WTC11 (cell line): ENCODE measurements around the gene TRIM23. TPM values are rescaled to one million over a fixed set of nuclear protein-coding genes. Genes with fewer than 3 reads are reported as not detected.

ENCODE experiments used
- ATAC-seq: fragments of 200-7000 bp; cut with Tn5 transposase; 2 replicates; pipeline ENCODE4 v1.10.0; 2021; ENCODE audit warnings: mild to moderate bottlenecking, moderate library complexity
- CTCF ChIA-PET: fragments of 300-600 bp; sonication (Branson Sonifier 250); formaldehyde crosslinking; loops from one replicate; lab custom pipeline; 2021; ENCODE audit warnings: antibody characterized with exemption; lab: Charles Lee
- POLR2A ChIA-PET: fragments of 350-600 bp; sonication (Branson Sonifier 250); formaldehyde crosslinking; loops from one replicate; lab custom pipeline; 2021; ENCODE audit warnings: antibody characterized with exemption; lab: Charles Lee
- DNase-seq: peaks from one replicate; pipeline ENCODE4 v3.0.0; 2021; ENCODE audit warnings: low spot score
- H3K27ac Mint-ChIP-seq: 2 replicates; pipeline ENCODE4 v1.8.0; 2021; ENCODE audit warnings: mixed read lengths
- H3K27me3 Mint-ChIP-seq: 2 replicates; pipeline ENCODE4 v1.8.0; 2021; ENCODE audit warnings: low read depth, mild to moderate bottlenecking, moderate library complexity, mixed read lengths
- H3K36me3 Mint-ChIP-seq: 2 replicates; pipeline ENCODE4 v1.8.0; 2021; ENCODE audit warnings: mixed read lengths
- H3K4me1 Mint-ChIP-seq: 2 replicates; pipeline ENCODE4 v1.8.0; 2022; ENCODE audit warnings: mixed read lengths
- H3K4me3 Mint-ChIP-seq: 2 replicates; pipeline ENCODE4 v1.8.0; 2021; ENCODE audit warnings: mild to moderate bottlenecking, moderate library complexity, mixed read lengths
- H3K9me3 Mint-ChIP-seq: 2 replicates; pipeline ENCODE4 v1.8.0; 2021; ENCODE audit warnings: mixed read lengths
- AFF4 ChIP-seq: sonication (generic); formaldehyde crosslinking; IDR thresholded peaks from 2 replicates; pipeline ENCODE4 v1.8.1; 2023; ENCODE audit warnings: mild to moderate bottlenecking, missing genetic modification reagents, borderline replicate concordance
- ATF2 ChIP-seq: sonication (generic); formaldehyde crosslinking; IDR thresholded peaks from 2 replicates; pipeline ENCODE4 v1.8.1; 2022; ENCODE audit warnings: low read depth, missing genetic modification reagents, borderline replicate concordance
- ATF6 ChIP-seq: sonication (generic); formaldehyde crosslinking; IDR thresholded peaks from 2 replicates; pipeline ENCODE4 v1.8.1; 2023; ENCODE audit warnings: mild to moderate bottlenecking, missing genetic modification reagents
- CREB1 ChIP-seq: sonication (generic); formaldehyde crosslinking; IDR thresholded peaks from 2 replicates; pipeline ENCODE4 v1.8.0; 2023; ENCODE audit warnings: mild to moderate bottlenecking, missing genetic modification reagents
- EMX1 ChIP-seq: fragments of 250-450 bp; sonication (Bioruptor Pico); IDR thresholded peaks from 2 replicates; pipeline ENCODE4 v1.8.0; 2021; ENCODE audit warnings: mild to moderate bottlenecking
- ESRRA ChIP-seq: sonication (generic); formaldehyde crosslinking; IDR thresholded peaks from 2 replicates; pipeline ENCODE4 v1.8.1; 2022; ENCODE audit warnings: mild to moderate bottlenecking, missing genetic modification reagents, borderline replicate concordance
- FOXJ3 ChIP-seq: sonication (generic); formaldehyde crosslinking; IDR thresholded peaks from 2 replicates; pipeline ENCODE4 v1.9.0; 2021; ENCODE audit warnings: missing genetic modification reagents, mild to moderate bottlenecking, borderline replicate concordance
- FOXK1 ChIP-seq: sonication (generic); formaldehyde crosslinking; IDR thresholded peaks from 2 replicates; pipeline ENCODE4 v1.8.0; 2022; ENCODE audit warnings: mild to moderate bottlenecking, moderate library complexity, missing genetic modification reagents
- MYBL2 ChIP-seq: sonication (generic); formaldehyde crosslinking; IDR thresholded peaks from 2 replicates; pipeline ENCODE4 v1.8.1; 2023; ENCODE audit warnings: mild to moderate bottlenecking, moderate library complexity, missing genetic modification reagents
- NFE2L1 ChIP-seq: sonication (generic); formaldehyde crosslinking; IDR thresholded peaks from 2 replicates; pipeline ENCODE4 v1.8.1; 2023; ENCODE audit warnings: missing genetic modification reagents
- NR1H2 ChIP-seq: sonication (generic); formaldehyde crosslinking; IDR thresholded peaks from 2 replicates; pipeline ENCODE4 v1.9.0; 2021; ENCODE audit warnings: mild to moderate bottlenecking, moderate library complexity, missing genetic modification reagents
- PRDM15 ChIP-seq: sonication (generic); formaldehyde crosslinking; IDR thresholded peaks from 2 replicates; pipeline ENCODE4 v1.8.0; 2022; ENCODE audit warnings: missing genetic modification reagents
- PRRX2 ChIP-seq: fragments of 250-450 bp; sonication (Bioruptor Pico); IDR thresholded peaks from 2 replicates; pipeline ENCODE4 v1.8.0; 2021; ENCODE audit warnings: mild to moderate bottlenecking
- RORB ChIP-seq: fragments of 250-450 bp; sonication (Bioruptor Pico); IDR thresholded peaks from 2 replicates; pipeline ENCODE4 v1.9.0; 2021; ENCODE audit warnings: mild to moderate bottlenecking
- SMAD3 ChIP-seq: sonication (generic); formaldehyde crosslinking; IDR thresholded peaks from 2 replicates; pipeline ENCODE4 v1.8.0; 2022; ENCODE audit warnings: missing genetic modification reagents, mild to moderate bottlenecking, borderline replicate concordance
- USF2 ChIP-seq: sonication (generic); formaldehyde crosslinking; IDR thresholded peaks from 2 replicates; pipeline ENCODE4 v1.8.1; 2023; ENCODE audit warnings: mild to moderate bottlenecking, missing genetic modification reagents, moderate library complexity
- ZNF263 ChIP-seq: sonication (generic); formaldehyde crosslinking; IDR thresholded peaks from 2 replicates; pipeline ENCODE4 v1.8.1; 2022; ENCODE audit warnings: low read depth, mild to moderate bottlenecking, moderate library complexity, missing genetic modification reagents
- ZNF281 ChIP-seq: sonication (generic); formaldehyde crosslinking; IDR thresholded peaks from 2 replicates; pipeline ENCODE4 v1.8.0; 2023; ENCODE audit warnings: mild to moderate bottlenecking, missing genetic modification reagents
- ZNF425 ChIP-seq: fragments of 250-450 bp; sonication (Bioruptor Pico); conservative IDR thresholded peaks from 2 replicates; pipeline ENCODE4 v1.9.0; 2021; ENCODE audit warnings: mild to moderate bottlenecking
- total RNA-seq: library from RNA; stranded (reverse); gene quantifications from 3 replicates; pipeline ENCODE4 v1.2.3, GENCODE V29; 2021

Gene TRIM23
- total RNA-seq, 1 experiment from 2014 or later, result 11.8 TPM

- no peak for TF ChIP-seq MYBL2 (CRISPR knock-in tag)
- TF ChIP-seq RORB (CRISPR knock-in tag), result no peak
- TF ChIP-seq CREB1 (CRISPR knock-in tag), result no peak
- TF ChIP-seq PRRX2 (CRISPR knock-in tag), result no peak
- no peak for TF ChIP-seq ATF6 (CRISPR knock-in tag)
- TF ChIP-seq PRDM15 (CRISPR knock-in tag), result no peak
- TF ChIP-seq NR1H2 (CRISPR knock-in tag), result no peak
- no peak for TF ChIP-seq NFE2L1 (CRISPR knock-in tag)
- TF ChIP-seq ZNF281, result no peak
- no peak for TF ChIP-seq ATF2 (CRISPR knock-in tag)
- TF ChIP-seq USF2 (CRISPR knock-in tag), result no peak
- TF ChIP-seq ZNF263, result no peak
- no peak for TF ChIP-seq AFF4 (CRISPR knock-in tag)
- TF ChIP-seq ZNF425, result no peak
- TF ChIP-seq FOXJ3 (CRISPR knock-in tag), result no peak
- no peak for TF ChIP-seq SMAD3 (CRISPR knock-in tag)
- TF ChIP-seq FOXK1, result no peak
- no peak for TF ChIP-seq EMX1 (CRISPR knock-in tag)
- TF ChIP-seq ESRRA, result no peak
- TF ChIP-seq, all 79 proteins: peak for 0
- ATAC-seq (no peak), DNase-seq (no peak)
- CTCF ChIA-PET, result no interaction called here
- POLR2A ChIA-PET, result no interaction called here
- no peaks in the 10 kb centered on the region for H3K9me3 Mint-ChIP-seq
- H3K27ac Mint-ChIP-seq, result no peak overlapping the region
- H3K4me1 Mint-ChIP-seq, result no peaks in the 10 kb centered on the region
- H3K4me3 Mint-ChIP-seq, result no peak overlapping the region
- H3K27me3 Mint-ChIP-seq, result no peaks in the 10 kb centered on the region
- H3K36me3 Mint-ChIP-seq, result peaks cover 10% of the 10 kb centered on the region
Measured at GRCh38 chr5:65556181-65556580, 68.0 kb downstream of the TRIM23 start.
